Measurements from ENCODE around the gene TEKT1.

GRCh38 chr17:6872936-6873335, 41.4 kb upstream of the TEKT1 start:
- TF ChIP-seq ZNF558 (tag by site-specific recombination; IDR thresholded peaks at IDR 0.05) (no peak), REST (tag by site-specific recombination; IDR thresholded peaks at IDR 0.05) (no peak), CTCF (tag by site-specific recombination; IDR thresholded peaks at IDR 0.05) (no peak)

Measured in HEK293 (cell line).